G401.6 (cell line): ENCODE results near the gene RAMP3.
"Not testable (repeated sequence)": the region's sequence is repeated elsewhere in the genome, so short reads cannot be mapped to it uniquely, and the experiment has no call there.

ENCODE experiments used
- FAIRE-seq: peaks from 2 replicates; lab custom pipeline; 2012; peaks lifted over from hg19 to GRCh38; lab: Jason Lieb, UNC

Gene RAMP3

DNA sequence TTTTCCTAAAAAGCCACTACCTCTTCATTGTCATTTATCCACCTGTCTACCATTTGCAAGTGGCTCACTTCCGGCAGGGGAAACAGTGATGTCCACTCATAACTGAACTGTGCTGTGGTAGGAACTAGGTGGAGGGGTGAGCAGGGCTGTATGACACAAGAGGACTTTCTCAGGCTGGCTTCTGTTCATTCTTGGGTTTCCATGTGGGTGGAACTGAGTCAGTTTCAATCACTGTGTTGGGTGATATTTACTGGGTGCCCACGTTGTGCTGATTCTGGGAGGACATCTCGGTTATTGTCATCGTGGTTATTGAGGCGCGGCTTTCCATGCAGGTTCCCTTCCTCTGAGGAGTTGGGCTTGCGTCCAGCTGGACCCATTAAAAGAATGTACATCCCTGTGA lies 38.8 kb downstream of the RAMP3 start:
- FAIRE-seq, result no peak

- no peak for FAIRE-seq
These were observed 39.9 kb downstream of the RAMP3 start for GRCh38 chr7:45197461-45197860.

DNA sequence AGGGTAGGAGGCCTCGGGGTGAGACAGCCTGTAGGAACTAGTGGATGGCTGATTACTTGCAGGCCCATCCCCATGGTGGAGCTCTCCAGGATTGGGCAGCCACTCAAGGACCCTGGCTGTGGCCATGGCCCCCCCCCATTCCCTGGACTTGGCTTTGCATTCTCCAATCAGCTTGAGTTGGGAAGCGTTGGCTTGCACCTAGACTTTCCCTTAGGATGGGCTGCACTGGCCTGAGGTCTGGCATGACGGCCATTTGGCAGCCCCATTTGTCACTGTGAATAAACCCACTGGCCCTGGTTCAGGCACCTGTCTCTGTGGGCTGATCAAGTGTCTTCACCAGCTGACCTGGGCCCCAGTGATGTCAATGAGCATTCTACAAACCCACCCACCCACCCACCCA lies 41.4 kb downstream of the RAMP3 start:
- FAIRE-seq, result no peak

- no peak for FAIRE-seq
These were observed 41.9 kb downstream of the RAMP3 start for GRCh38 chr7:45199506-45199905.

GRCh38 chr7:45202625-45203024 lies 45.0 kb downstream of the RAMP3 start:
- FAIRE-seq, result no peak

DNA sequence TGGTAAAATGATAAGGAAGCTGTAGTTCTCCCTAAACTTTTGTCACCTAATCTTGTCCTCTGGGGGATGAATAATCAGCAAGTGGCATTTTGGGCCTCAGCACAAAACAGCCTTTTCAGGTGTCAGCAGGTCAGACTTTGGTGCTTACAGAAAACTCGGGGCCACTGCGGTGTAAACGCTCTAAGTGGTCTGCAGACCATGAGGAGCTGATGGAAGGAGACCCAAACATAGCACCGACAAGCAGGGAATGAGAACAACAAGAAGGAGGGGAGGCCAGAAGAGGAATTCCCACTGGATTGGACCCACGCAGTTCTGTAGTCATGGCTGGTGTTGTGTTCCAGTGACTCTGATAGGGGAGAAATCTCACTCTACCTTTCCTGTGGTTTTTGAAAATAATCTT lies 45.4 kb downstream of the RAMP3 start:
- no peak for FAIRE-seq

- no peak for FAIRE-seq
These were observed 45.9 kb downstream of the RAMP3 start for GRCh38 chr7:45203459-45203858.

DNA sequence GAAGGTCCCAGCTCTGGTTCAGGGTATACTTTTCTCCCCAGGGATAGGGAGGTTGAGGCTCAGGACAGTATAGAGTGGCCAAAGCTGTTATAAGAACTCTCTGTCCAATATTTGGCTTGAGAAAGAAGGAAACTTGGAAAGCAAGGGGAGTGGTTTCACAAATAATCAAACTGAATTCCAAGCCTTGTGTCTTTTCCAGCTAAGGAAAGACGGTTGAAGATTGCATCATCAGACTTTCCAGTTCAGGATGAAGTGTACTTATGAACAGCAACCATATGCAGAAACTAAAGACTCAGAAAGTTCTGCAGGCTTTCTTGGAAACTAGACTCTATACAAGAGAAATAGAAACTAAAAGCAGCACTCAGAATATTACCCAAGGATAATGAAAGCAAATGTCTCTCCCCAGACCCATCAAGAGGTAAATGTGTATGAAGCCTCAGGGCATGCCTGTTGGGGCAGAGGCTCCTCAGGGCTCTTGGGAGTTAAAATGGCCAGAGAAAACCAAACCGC lies 46.4 kb downstream of the RAMP3 start:
- no peak for FAIRE-seq

GRCh38 chr7:45206266-45206665 lies 48.7 kb downstream of the RAMP3 start:
- FAIRE-seq, result not testable (repeated sequence)

DNA sequence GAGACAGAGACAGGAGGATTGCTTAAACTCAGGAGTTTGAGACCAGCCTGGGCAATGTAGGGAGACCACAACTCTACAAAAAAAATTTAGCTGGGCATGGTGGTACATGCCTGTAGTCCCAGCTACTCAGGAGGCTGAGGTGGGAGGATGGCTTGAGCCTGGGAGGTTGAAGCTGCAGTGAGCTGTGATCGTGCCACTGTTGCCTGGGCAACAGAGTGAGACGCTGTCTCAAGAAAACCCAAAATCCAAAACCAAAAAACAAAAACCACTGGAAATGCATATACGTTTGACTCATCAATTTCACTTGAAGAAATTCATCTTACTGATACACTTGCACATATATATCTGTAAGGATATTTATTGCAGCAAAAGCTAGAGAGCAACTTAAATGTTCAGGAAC lies 52.3 kb downstream of the RAMP3 start:
- FAIRE-seq, result not testable (repeated sequence)

GRCh38 chr7:45211066-45211465 lies 53.5 kb downstream of the RAMP3 start:
- no peak for FAIRE-seq

- no peak for FAIRE-seq
These were observed 54.4 kb downstream of the RAMP3 start for GRCh38 chr7:45211958-45212357.

DNA sequence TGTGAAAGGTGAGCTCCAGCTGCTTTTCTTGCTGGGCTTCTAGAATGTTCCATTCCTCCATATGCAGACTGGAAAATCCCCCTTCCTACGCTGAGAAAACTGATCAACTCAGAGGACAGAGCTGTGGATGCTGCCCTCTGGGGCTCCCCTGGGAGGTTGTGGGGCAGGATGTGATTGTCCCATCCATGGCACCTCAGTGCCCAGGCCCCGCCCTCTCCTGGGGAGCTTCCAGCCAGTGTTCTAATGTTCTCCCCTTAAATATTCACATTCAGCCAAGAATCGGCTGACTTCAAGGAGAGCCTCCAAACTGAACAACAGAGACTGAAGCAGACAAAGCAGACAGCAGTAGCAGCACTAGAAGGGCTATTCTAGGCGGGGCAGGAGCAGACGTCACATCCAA lies 55.0 kb downstream of the RAMP3 start:
- FAIRE-seq, result no peak

GRCh38 chr7:45215601-45216062 lies 58.0 kb downstream of the RAMP3 start:
- FAIRE-seq, result no peak

DNA sequence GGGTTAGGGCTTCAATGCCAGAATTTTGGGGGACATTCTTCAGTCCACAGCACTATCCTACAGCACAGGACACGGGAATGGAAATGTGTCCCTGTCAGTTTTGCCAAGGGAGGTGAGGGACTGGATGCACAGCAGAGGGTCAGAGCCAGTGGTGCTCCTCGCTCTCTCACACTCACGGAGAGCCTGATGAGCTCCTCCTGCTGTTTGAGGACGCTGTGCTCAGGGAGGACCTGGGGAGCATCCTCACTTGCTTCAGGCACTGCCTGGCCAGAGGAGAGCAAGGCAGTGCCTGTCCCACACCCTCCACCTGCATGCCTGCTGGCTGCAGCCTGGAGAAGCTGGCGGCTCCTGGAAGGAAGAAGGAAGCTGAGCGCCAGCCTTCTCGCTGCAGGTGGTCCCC lies 58.6 kb downstream of the RAMP3 start:
- FAIRE-seq, result no peak

DNA sequence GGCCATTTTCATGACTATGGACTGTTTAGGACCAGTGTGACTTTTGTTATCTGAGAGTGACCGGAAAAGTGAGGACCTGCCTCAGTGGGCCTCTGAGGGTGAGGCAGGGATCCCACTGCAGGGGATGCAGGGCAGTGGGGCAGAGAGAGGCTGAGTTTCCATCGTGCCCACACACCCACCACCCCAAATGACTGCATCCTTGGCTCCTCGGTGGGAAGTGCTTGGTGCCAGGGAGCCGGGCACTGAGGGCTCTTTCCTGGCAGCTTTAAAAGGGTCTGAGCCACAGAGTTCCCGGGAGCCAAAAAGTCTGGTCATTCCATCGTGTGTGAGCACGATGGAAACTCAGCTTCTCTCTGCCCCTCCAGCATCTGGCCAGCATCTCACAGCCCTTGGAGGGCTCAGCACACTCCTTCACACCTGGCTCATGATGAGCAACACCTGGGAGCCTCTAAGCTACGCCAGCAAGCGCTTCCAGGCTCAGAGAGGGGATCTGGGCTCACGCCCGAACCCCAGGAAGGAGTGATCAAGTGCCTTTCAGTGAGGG lies 59.1 kb downstream of the RAMP3 start:
- no peak for FAIRE-seq

- no peak for FAIRE-seq
These were observed 59.8 kb downstream of the RAMP3 start for GRCh38 chr7:45217358-45217757.

DNA sequence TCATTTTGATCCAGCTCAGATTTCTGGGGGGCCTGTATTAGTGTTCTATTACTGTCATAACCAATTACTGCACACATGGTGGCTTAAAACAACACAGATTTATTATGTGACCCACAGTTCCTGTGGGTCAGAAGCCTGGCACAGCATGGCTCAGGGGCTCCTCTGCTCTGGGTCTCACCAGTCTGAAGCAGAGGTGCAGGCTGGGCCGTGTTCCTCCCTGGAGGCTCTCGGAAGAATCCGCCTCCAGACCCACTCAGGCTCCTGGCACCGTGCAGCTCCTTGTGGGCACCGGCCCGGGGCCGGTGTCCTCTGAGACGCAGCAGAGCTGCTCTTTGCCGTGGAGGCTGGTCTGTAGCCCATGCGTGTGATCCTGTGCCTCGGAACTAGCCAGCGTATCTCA lies 61.5 kb downstream of the RAMP3 start:
- no peak for FAIRE-seq

- no peak for FAIRE-seq
These were observed 62.3 kb downstream of the RAMP3 start for GRCh38 chr7:45219801-45220435.

DNA sequence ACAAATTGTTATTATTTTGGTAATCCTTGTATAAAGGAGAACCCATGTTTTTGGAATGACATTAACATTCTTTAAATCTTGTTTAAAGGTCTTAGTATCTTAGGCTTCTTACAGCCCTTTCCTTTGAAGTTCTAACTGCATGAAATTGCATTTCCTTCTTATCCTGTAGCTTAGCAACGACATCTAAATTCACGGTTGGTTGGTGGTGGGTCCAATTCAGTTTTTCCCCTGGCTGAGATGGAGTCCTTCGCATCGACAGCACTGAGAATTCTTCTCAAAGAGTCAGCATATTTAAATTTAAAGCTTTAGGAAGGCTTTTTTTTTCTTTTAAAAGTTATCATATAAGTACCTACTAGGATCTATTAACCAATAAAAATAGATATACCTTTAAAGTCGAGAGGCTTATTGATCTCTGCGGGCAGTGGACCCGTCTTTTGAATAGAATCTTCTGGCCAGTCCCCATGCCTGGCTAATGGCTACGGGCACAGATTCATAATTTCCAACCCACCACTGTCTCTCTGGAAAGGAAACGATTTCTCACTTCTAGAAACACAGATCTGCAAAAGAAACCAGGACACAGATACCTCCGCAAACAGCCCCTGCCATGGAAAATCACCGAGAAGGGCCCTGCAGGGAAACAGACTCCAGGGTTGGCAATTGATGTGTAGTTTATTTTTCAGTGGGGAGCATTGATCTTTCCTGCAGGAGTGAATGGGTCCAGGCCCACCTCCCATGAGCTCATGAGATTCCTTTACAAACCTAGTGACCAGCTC lies 63.4 kb downstream of the RAMP3 start:
- FAIRE-seq, result no peak

DNA sequence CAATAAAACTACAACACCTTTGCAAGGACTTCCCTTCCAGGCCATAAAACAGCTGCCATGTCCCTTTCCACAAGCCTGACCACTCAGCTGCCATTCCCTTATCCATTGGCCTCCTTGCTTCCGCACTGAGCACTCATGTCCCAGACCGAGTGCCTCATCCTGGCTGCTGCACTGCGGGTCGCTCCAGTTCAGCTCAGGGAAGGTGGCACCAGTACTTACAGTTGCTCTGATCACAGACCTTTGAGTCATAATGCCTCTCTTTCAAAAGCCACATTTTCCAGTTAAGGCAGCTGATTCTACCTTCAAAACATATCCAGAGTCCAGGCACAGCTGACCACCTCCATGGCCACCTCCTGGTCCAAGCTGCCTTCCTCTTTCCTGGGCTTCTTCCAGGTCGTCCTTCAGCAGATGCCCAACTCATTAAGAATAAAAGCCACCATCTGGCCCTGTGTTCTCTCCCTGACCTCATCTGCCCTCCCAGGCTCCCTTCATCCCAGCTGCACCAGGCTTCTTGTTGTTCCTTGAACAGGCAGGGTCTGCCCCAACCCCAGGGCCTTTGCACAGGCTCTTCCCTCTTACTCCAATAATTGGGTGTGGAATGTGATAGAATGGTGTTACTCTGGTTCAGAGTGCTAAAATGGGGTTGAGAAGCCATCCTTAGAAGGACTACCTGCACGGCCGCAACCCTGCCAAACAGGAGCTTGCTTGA lies 64.5 kb downstream of the RAMP3 start:
- no peak for FAIRE-seq

DNA sequence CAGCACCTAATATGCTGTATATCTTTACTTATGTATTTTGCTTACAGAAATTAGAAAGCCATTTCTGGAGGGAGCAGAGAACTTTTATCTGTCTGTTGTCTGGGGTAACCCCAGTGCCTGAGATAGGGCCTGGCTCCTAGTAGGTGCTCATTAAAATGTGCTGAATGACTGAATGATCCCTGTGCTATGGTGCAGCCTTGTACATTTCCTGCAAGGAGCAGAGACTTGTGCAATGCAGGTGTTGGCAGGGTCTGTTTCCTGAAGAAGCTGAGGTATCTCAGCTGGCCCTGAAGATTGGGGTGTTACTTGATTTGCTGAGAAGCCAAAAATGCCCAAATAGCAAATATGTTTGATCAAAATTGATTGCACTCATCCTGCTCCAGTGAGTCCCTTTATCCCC lies 65.5 kb downstream of the RAMP3 start:
- no peak for FAIRE-seq
